ENCODE measurements around the gene FCRL5.
"Not testable (repeated sequence)": the region's sequence is repeated elsewhere in the genome, so short reads cannot be mapped to it uniquely, and the experiment has no call there.

FCRL5 gene

GRCh38 chr1:157551694-157552693, at the start of gene FCRL5:
TSS of gene FCRL5 (minus strand) at chr1:157552515. CDS start at chr1:157552362, 153 bp downstream.
- no peak for DNase-seq (ENCODE audit: low spot score)

- no peak for DNase-seq (ENCODE audit: low spot score)
Measured at GRCh38 chr1:157600236-157600635, 47.9 kb upstream of the FCRL5 start.

DNA sequence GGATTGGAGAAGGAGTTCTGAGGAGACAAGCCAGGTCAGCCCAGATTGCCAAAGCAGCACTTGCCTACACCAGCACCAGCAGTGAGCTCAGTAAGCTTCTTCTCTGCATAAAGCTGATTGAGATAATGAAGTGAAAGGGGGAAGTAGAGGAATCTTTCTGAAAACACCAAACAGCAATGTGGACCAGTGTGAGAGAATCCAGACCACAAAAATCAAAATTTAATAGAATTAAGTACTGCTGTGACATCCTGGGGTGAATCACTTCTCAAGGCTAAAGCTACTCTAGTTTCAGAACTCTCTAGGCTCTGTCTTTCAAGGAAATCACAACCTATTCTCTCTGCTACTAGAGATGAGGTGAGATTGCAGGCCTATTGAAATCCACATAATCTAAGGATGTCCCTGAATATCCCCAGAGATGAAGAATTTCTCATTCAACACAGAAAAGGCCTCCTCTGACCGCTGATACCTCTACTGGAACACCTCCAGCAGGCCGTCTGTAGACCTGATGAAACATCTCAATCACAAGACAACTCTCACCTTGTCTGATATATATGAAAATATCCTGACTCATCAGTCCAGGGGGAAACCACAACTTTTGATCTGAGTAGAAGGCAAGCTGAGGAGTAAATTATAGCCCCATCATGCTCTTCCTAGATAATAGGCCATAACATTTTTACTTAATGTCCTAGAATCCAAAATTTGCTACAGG, 45.8 kb upstream of the FCRL5 start, which contains the start of gene FCRL4:
TSS of gene FCRL4 (minus strand) at position 127 of the 709 bp plus-strand sequence. CDS start 141 bp downstream, outside the sequence.
- no peak for DNase-seq (ENCODE audit: low spot score)

DNA sequence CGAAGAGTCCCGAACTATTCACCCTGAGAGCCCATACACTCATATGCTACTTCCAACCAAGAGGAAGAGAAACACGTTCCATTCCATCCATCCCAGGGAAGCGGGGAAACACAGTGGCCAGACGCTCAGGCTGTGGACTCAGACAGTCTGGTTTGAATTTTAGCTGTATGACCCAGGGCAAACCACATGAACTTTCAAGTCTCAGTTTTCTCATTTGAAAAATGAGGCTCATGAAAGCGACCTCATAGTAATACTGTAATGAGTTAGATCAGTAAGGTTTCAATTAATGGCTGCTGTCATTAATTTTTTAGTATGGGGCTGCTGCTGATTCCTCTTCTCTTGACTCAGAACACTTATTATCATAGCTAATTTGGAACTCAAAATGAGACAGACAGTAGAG, 44.1 kb upstream of the FCRL5 start:
- no peak for DNase-seq (ENCODE audit: low spot score)

GRCh38 chr1:157595356-157595755, 43.0 kb upstream of the FCRL5 start:
- no peak for DNase-seq (ENCODE audit: low spot score)

DNA sequence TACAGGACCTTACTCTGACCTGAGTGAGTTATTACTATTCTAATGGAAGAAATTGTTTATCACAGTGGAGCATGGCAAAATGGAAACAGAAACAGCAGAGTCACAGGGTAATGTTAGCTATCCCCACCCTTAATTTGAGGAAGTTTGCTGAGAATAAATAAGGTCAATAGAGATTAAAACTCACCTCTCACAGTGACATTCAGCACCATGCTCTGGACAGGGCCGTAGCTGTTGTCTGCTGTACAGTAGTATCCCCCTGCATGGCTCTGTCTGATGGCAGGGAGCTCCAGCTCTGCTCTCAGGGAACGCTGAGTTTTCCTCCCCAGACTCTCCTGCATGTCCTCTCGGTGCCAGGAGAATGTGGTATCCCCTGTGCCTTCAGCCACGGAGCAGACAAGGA, 33.7 kb upstream of the FCRL5 start:
- DNase-seq (ENCODE audit: low spot score): no peak

DNA sequence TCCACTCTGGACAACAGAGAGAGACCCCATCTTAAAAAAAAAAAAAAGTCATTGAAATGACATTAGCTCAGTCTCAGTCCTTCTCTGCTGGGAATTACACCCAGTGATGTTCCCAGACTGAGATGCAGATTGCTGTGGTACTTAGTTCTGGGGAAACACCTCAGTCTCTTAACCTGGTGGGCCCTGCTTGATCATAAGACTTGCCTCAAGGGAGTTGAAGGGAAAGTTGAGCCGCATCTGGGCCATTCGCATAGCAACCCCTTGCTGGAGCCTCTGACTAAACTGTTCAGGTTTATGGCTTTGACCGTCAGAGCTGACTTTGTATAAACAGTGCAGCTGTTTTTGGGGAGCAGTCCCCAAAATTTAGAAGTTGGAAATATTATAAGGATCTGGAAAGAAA, 32.2 kb upstream of the FCRL5 start:
- DNase-seq (ENCODE audit: low spot score): no peak

- DNase-seq (ENCODE audit: low spot score): no peak
Measured at GRCh38 chr1:157580828-157581210, 28.5 kb upstream of the FCRL5 start.

DNA sequence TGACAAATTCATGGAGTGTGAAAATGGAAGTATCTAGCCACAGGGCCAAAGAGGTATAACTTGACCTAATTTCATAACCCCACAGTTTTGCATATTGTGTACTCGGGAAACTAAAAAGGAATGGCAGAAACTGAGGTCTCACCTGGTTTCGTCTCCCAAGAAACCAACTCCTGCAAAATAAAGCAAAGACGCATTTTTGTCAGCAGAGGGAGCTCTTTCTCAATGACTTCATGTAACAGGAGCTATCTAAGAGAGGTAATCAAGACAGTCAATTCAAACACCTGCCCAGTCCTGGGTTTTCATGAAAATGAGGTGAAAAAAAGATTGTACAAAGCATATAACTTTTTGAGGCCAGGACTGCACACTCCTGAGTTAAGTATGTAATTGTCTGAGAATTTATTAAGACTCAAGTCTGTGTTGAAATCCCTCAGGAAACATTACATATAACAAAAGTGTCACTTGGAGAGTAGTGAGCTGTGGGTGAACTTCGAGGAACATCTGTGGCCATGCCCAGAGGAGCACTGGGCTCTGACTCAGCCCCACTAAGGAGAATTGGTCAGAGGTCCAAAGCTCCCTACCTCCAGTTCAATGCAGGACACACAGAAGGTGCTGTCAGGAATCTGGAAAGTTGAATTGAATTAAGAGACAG, 28.0 kb upstream of the FCRL5 start:
- peak; percentile 66 for DNase-seq (ENCODE audit: low spot score)

DNA sequence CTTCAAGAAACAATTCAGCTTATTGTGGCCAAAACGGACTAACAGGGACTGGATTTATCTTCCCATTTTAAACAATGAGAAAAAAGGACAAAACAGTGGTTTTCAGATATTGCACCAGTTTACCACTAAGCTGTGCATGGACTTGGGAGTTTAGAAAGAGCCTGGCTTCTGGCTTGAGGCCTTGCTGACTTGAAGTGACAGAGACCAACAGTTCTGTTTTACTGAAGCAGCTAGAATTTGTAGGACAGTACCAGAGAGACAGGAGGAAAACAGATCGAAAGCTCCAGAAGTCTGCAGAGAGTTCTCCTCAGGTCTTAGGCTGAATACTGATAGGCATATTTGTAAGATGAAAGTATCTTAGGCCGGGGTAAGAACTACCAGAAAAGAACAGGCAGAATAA, 25.1 kb upstream of the FCRL5 start:
- no peak for DNase-seq (ENCODE audit: low spot score)

DNA sequence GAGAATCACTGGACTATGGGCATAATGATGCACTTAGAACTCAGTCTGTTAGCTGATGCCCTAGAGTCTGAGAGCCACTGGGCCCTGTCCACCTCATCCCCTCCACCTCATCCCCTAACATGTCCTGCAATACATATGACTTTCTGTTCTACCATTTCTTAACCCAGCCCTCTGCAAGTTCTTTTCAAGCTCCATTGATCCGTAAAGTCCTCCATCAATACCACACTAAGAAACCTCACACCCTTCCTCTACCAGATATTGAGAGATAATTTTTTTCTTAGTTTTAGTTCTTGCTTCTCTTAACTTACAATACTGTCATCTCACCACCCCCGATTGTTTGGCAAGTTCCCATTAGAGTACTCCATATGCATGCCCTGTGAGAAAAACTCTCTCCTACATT, 23.4 kb upstream of the FCRL5 start:
- DNase-seq (ENCODE audit: low spot score): no peak

GRCh38 chr1:157574836-157575235, 22.5 kb upstream of the FCRL5 start:
- DNase-seq (ENCODE audit: low spot score): no peak

GRCh38 chr1:157566484-157567300, 14.4 kb upstream of the FCRL5 start:
- no peak for DNase-seq (ENCODE audit: low spot score)

- DNase-seq (ENCODE audit: low spot score): no peak
Measured at GRCh38 chr1:157562515-157562914, 10.2 kb upstream of the FCRL5 start.

DNA sequence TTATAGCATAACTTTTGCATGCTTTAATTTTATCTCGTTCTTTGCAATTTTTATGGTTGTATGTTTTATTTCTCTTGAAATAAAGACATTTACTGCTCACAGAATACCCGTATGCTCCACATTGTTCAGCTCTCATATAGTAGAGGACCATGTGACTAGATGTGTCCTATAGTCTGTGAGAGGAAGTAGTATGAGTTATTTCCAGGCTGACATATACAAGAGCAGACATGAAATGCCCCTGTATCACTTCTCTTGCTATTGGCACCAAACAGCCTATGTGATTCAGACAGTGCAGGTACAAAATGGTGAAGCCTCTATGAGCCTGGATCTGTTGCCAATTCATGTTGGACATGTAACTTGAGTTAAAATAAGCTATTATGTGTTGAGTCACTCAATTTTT, 5.8 kb upstream of the FCRL5 start:
- no peak for DNase-seq (ENCODE audit: low spot score)

- not testable (repeated sequence) for DNase-seq (ENCODE audit: low spot score)
Measured at GRCh38 chr1:157548081-157548480, 4.2 kb downstream of the FCRL5 start.

- DNase-seq (ENCODE audit: low spot score): no peak
Measured at GRCh38 chr1:157542676-157543075, 9.6 kb downstream of the FCRL5 start.

DNA sequence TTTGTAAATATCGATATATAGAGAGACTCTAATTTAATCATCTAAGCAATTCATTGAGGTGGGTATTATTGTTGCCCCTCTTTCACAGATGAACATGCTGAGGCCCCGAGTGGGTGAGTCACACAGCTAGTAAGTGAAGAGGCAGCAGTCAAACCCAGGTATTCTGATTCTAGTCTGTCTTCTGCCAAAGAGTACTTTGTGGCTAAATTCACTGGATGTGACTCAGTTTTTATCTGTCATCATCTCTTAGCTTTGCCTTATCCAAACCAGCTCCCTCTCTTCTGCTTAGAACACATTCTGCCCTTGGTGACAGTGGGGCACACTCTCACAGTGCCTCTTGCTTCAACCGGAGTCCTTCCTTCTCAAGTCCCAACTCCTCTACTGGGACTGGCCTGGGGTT, 11.5 kb downstream of the FCRL5 start:
- no peak for DNase-seq (ENCODE audit: low spot score)

GRCh38 chr1:157540160-157540748, 12.1 kb downstream of the FCRL5 start:
- no peak for DNase-seq (ENCODE audit: low spot score)

- no peak for DNase-seq (ENCODE audit: low spot score)
Measured at GRCh38 chr1:157539568-157539967, 12.7 kb downstream of the FCRL5 start.

GRCh38 chr1:157532569-157532968, 19.7 kb downstream of the FCRL5 start:
- no peak for DNase-seq (ENCODE audit: low spot score)

Data from GM03348 (cell line).